ENCODE measurements around the gene ASB6.
A peak's percentile ranks its signal among the peaks of the same experiment; 100 is the strongest.
"Not testable (repeated sequence)": the region's sequence is repeated elsewhere in the genome, so short reads cannot be mapped to it uniquely, and the experiment has no call there.

The ASB6 gene

GRCh38 chr9:129667378-129667777 lies 25.4 kb upstream of the ASB6 start:
- no peak for DNase-seq (ENCODE audit: low spot score)

GRCh38 chr9:129666575-129666974 lies 24.6 kb upstream of the ASB6 start:
- no peak for DNase-seq (ENCODE audit: low spot score)

- DNase-seq (ENCODE audit: low spot score) = no peak
These were observed 24.0 kb upstream of the ASB6 start for GRCh38 chr9:129665814-129666520.

GRCh38 chr9:129665389-129665775 lies 23.4 kb upstream of the ASB6 start, which contains the start of gene PRRX2:
Gene PRRX2 (plus strand): TSS chr9:129665647. CDS start chr9:129665868, 221 bp downstream.
- DNase-seq (ENCODE audit: low spot score) = peak; percentile 87

GRCh38 chr9:129664746-129665388 lies 22.9 kb upstream of the ASB6 start:
- DNase-seq (ENCODE audit: low spot score) = peak; percentile 65

- DNase-seq (ENCODE audit: low spot score) = not testable (repeated sequence)
These were observed 20.3 kb upstream of the ASB6 start for GRCh38 chr9:129662239-129662638.

GRCh38 chr9:129661029-129661428 lies 19.1 kb upstream of the ASB6 start:
- no peak for DNase-seq (ENCODE audit: low spot score)

GRCh38 chr9:129656795-129657390 lies 14.9 kb upstream of the ASB6 start:
- peak; percentile 82 for DNase-seq (ENCODE audit: low spot score)

- DNase-seq (ENCODE audit: low spot score) = no peak
These were observed 13.7 kb upstream of the ASB6 start for GRCh38 chr9:129655696-129656095.

- DNase-seq (ENCODE audit: low spot score) = no peak
These were observed 13.2 kb upstream of the ASB6 start for GRCh38 chr9:129655154-129655553.

- DNase-seq (ENCODE audit: low spot score) = no peak
These were observed 12.6 kb upstream of the ASB6 start for GRCh38 chr9:129654554-129655040.

- no peak for DNase-seq (ENCODE audit: low spot score)
These were observed 12.0 kb upstream of the ASB6 start for GRCh38 chr9:129653823-129654553.

- no peak for DNase-seq (ENCODE audit: low spot score)
These were observed 8.8 kb upstream of the ASB6 start for GRCh38 chr9:129650680-129651235.

GRCh38 chr9:129649726-129650679 lies 8.1 kb upstream of the ASB6 start:
- no peak for DNase-seq (ENCODE audit: low spot score)

- no peak for DNase-seq (ENCODE audit: low spot score)
These were observed 6.8 kb upstream of the ASB6 start for GRCh38 chr9:129648764-129649115.

- peak; percentile 65 for DNase-seq (ENCODE audit: low spot score)
These were observed 6.3 kb upstream of the ASB6 start for GRCh38 chr9:129648092-129648763.

- no peak for DNase-seq (ENCODE audit: low spot score)
These were observed 5.7 kb upstream of the ASB6 start for GRCh38 chr9:129647635-129648034.

- no peak for DNase-seq (ENCODE audit: low spot score)
These were observed 4.7 kb upstream of the ASB6 start for GRCh38 chr9:129646654-129647053.

- no peak for DNase-seq (ENCODE audit: low spot score)
These were observed 4.3 kb upstream of the ASB6 start for GRCh38 chr9:129646252-129646651.

GRCh38 chr9:129644902-129645301 lies 3.0 kb upstream of the ASB6 start:
- no peak for DNase-seq (ENCODE audit: low spot score)

All from AG08395 (cell line).